ENCODE results near the gene BOD1. TPM values are rescaled to one million over a fixed set of nuclear protein-coding genes. Genes with fewer than 3 reads are reported as not detected.

Gene BOD1
- total and polyA plus RNA-seq, 2 donors (not counting 1 experiment from before 2014, with no cell fraction given) = 60.7 to 86.9 TPM

GRCh38 chr5:173570321-173571090 is 45.9 kb downstream of the BOD1 start:
- TF ChIP-seq EZH2 (IDR thresholded peaks at IDR 0.05; ENCODE audit: low read length, missing control alignments) (no peak), CTCF (conservative IDR thresholded peaks at IDR 0.05 in 1 of 2, IDR thresholded peaks at IDR 0.05 in 1 of 2; ENCODE audit: low read depth in 1 of 2, low read length in 2 of 2) (no peak)
- no peaks in the 10 kb centered on the region for H3K79me2 ChIP-seq (ENCODE audit: control insufficient read depth, insufficient read depth, low read length)
- H3K9ac ChIP-seq (ENCODE audit: insufficient read depth, low read length) = no peak overlapping the region
- H3K36me3 ChIP-seq (ENCODE audit: control insufficient read depth, insufficient read depth, low read length) = no peaks in the 10 kb centered on the region
- no peak overlapping the region for H3K27ac ChIP-seq (ENCODE audit: insufficient read depth, low read length)
- H4K20me1 ChIP-seq (ENCODE audit: control insufficient read depth, extremely low read depth, insufficient read depth, low read length) = no peaks in the 10 kb centered on the region
- no peak overlapping the region for H3K4me3 ChIP-seq (replicated peaks in 1 of 4; ENCODE audit: control extremely low read depth in 1 of 4, insufficient read depth in 1 of 4, low read depth in 3 of 4, low read length in 4 of 4)
- H3K27me3 ChIP-seq (ENCODE audit: control insufficient read depth, insufficient read depth, low read length) = no peaks in the 10 kb centered on the region
- peaks cover 3% of the 10 kb centered on the region for H3K4me1 ChIP-seq (ENCODE audit: control insufficient read depth, extremely low read depth, insufficient read depth, low read length)
- no peak overlapping the region for H3K4me2 ChIP-seq (ENCODE audit: extremely low read depth, insufficient read depth, low read length)
- no peaks in the 10 kb centered on the region for H3K9me3 ChIP-seq (ENCODE audit: control insufficient read depth, insufficient read depth, low read depth, low read length)
- no peak for DNase-seq (ENCODE audit: low read depth in 2 of 2)
- no peak overlapping the region for H2AFZ ChIP-seq (ENCODE audit: low read length)

- no peaks in the 10 kb centered on the region for H3K27me3 ChIP-seq (ENCODE audit: control insufficient read depth, insufficient read depth, low read length)
- H3K4me3 ChIP-seq (replicated peaks in 1 of 4; ENCODE audit: control extremely low read depth in 1 of 4, insufficient read depth in 1 of 4, low read depth in 3 of 4, low read length in 4 of 4) = no peak overlapping the region
- no peak overlapping the region for H2AFZ ChIP-seq (ENCODE audit: low read length)
- DNase-seq (ENCODE audit: low read depth in 2 of 2) = no peak
- no peak for TF ChIP-seq CTCF (conservative IDR thresholded peaks at IDR 0.05 in 1 of 2, IDR thresholded peaks at IDR 0.05 in 1 of 2; ENCODE audit: low read depth in 1 of 2, low read length in 2 of 2)
- no peak for TF ChIP-seq EZH2 (IDR thresholded peaks at IDR 0.05; ENCODE audit: low read length, missing control alignments)
- no peak overlapping the region for H3K9ac ChIP-seq (ENCODE audit: insufficient read depth, low read length)
- H3K27ac ChIP-seq (ENCODE audit: insufficient read depth, low read length) = no peak overlapping the region
- H3K79me2 ChIP-seq (ENCODE audit: control insufficient read depth, insufficient read depth, low read length) = no peaks in the 10 kb centered on the region
- no peak overlapping the region for H3K4me2 ChIP-seq (ENCODE audit: extremely low read depth, insufficient read depth, low read length)
- no peaks in the 10 kb centered on the region for H3K9me3 ChIP-seq (ENCODE audit: control insufficient read depth, insufficient read depth, low read depth, low read length)
- no peaks in the 10 kb centered on the region for H4K20me1 ChIP-seq (ENCODE audit: control insufficient read depth, extremely low read depth, insufficient read depth, low read length)
- peaks cover 3% of the 10 kb centered on the region for H3K4me1 ChIP-seq (ENCODE audit: control insufficient read depth, extremely low read depth, insufficient read depth, low read length)
- H3K36me3 ChIP-seq (ENCODE audit: control insufficient read depth, insufficient read depth, low read length) = no peaks in the 10 kb centered on the region
Observed at GRCh38 chr5:173568703-173569102, 47.7 kb downstream of the BOD1 start.

GRCh38 chr5:173568128-173568527 is 48.3 kb downstream of the BOD1 start:
- TF ChIP-seq EZH2 (IDR thresholded peaks at IDR 0.05; ENCODE audit: low read length, missing control alignments) = no peak
- Histone ChIP-seq H3K27ac (ENCODE audit: insufficient read depth, low read length) (no peak overlapping the region), H3K4me1 (ENCODE audit: control insufficient read depth, extremely low read depth, insufficient read depth, low read length) (peaks cover 3% of the 10 kb centered on the region), H3K4me3 (replicated peaks in 1 of 4; ENCODE audit: control extremely low read depth in 1 of 4, insufficient read depth in 1 of 4, low read depth in 3 of 4, low read length in 4 of 4) (no peak overlapping the region), H2AFZ (ENCODE audit: low read length) (no peak overlapping the region), H4K20me1 (ENCODE audit: control insufficient read depth, extremely low read depth, insufficient read depth, low read length) (no peaks in the 10 kb centered on the region), H3K79me2 (ENCODE audit: control insufficient read depth, insufficient read depth, low read length) (no peaks in the 10 kb centered on the region), H3K4me2 (ENCODE audit: extremely low read depth, insufficient read depth, low read length) (no peak overlapping the region), H3K9me3 (ENCODE audit: control insufficient read depth, insufficient read depth, low read depth, low read length) (no peaks in the 10 kb centered on the region), H3K9ac (ENCODE audit: insufficient read depth, low read length) (no peak overlapping the region), H3K27me3 (ENCODE audit: control insufficient read depth, insufficient read depth, low read length) (no peaks in the 10 kb centered on the region), H3K36me3 (ENCODE audit: control insufficient read depth, insufficient read depth, low read length) (no peaks in the 10 kb centered on the region)
- no peak for DNase-seq (ENCODE audit: low read depth in 2 of 2)
